Left forelimb (tissue), 1 donor: ENCODE results near the gene OR52R1.
"Not testable (repeated sequence)": the region's sequence is repeated elsewhere in the genome, so short reads cannot be mapped to it uniquely, and the experiment has no call there.

ENCODE experiments used
- DNase-seq: peaks from one replicate; pipeline ENCODE4 v3.0.0-alpha.2; 2018; ENCODE audit warnings: low spot score

Gene OR52R1

DNA sequence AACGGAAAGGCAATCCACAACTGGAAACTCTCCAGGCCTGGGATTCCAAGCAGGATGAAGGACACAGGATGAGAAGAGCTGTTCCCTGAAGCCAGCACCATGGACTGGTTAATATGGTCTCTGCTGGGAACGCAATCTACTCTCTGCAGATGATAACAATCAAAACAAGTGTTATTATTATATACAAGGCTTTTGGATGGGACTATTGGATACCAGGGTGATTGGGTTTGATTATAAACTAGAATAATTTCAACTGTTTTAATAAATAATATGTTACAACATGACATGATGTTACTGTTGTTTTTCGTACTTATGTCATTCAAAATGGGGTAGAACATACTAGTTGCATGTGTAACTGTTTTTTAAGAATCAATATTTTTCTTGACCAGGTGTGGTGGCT lies at the start of gene OR52R1:
TSS of gene OR52R1 (minus strand) at position 101 of the 400 bp plus-strand sequence. CDS start at position 101, 0 bp downstream.
- no peak for DNase-seq

DNA sequence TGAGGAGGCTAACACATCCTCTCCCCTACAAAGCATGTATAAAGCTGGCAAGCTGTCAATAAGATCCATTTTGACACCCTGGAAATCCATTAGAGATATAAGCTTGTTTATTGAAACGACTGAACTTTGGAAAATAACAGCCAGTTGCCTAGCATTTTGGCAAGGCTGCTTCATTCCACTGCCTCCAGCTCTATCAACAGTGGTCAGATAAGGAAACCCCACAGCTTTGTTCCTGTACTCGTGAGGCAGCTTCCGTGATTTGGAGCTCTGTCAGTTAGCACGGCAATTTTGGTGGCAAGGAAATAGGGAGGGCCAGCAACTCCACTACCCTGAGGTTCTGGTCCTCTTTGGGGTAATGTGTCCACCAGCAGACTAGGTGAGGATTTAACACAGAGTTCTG lies 46.9 kb upstream of the OR52R1 start:
- no peak for DNase-seq

DNA sequence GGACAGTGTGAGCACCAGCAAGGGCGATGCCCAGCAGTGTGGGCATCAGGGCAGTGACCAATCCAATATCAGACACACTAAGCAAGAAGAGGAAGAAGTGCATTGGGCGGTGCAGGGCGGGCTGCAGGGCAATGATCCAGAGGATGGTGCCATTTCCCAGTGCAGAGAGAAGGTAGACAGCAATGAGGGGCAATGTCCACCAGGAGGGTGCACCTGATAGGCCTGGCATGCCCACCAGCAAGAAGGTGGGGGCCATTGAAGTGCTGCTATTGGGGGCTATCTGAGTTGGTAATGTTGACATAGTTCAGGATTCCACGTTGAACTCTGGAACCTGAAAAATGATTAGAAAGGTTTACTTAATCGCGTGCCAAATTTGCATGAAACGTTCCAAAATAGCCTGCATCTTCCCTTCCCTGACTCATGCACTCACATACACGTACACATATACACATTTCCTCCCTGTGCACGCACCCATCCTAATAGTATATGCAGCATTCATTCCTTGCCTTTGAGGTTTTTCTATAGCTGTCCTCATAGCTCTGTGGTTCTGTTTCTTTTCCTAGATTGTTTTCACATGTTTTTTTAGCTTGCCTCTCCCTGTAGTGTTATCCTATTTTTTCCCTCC lies 44.8 kb upstream of the OR52R1 start, which contains the start of gene OR51S1:
TSS of gene OR51S1 (minus strand) at position 301 of the 625 bp plus-strand sequence. CDS start at position 301, 0 bp downstream.
- DNase-seq: no peak

DNA sequence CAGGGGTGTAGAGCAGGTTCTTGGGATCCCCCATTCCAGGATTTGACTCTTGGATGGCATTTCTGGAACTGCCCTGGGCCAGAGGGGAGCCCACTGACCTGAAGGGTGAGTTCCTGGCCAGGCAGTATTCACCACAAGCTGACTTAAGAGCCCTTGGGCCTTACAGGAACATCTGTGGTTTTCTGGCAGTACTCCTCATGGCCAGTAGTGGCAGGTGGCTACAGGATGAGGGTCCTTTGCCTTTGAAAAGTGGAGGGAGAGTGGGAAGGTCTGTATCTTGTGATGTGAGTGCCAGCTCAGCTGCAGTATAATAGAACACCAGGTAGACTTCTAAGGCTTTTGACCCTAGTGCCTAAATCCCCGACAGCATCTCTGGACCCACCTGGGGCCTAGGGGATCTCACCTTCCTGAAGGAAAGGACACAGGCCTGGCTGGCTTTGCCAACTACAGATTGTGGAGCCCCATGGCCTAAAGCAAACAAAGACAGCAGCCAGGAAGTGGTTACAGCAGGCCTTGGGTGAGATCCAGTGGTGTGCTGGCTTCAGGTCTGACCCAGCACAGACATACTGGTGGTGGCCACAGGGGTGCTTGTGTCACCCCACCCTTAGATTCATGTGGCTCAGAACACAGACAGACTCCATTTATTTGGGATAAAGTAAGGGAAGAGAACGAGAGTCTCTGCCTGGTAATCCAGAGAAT lies 35.8 kb upstream of the OR52R1 start:
- DNase-seq: no peak

DNA sequence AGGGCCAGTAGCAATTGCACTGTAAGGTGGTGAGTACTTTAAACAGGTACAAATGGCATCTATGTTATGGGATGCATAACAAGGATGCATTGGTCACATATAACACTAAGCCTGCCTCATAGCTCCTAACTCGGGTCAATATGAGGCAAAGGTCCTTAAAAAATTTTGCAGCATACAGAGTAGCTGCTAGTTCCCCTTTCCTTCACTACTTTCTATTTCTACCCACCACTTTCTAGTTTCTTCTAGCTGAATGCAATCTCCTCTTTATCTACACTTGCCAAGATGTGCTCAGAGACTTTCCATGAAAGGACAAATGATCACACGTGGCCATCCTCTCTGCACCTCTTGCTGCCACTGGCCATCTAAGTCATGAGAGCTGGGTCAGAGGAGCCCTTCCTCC lies 26.7 kb upstream of the OR52R1 start:
- DNase-seq: no peak

DNA sequence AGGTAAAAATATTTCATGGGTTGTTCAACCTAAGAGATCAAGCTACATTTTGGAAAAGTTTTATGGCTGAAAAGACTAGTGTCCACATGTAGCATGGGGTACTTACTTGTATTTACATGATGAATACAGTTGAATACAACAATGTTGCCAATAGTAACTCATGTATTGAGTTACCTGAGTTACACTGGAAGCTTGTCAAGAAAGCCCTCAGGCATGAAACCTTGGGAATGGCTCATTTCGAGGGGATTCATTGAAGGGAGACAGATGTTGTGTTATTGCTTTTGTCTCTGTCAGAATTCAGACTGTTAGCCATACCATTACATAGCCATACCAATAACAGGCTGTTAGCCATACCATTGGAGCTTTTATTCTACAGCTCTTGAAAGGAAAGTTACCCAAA lies 26.2 kb upstream of the OR52R1 start:
- no peak for DNase-seq

DNA sequence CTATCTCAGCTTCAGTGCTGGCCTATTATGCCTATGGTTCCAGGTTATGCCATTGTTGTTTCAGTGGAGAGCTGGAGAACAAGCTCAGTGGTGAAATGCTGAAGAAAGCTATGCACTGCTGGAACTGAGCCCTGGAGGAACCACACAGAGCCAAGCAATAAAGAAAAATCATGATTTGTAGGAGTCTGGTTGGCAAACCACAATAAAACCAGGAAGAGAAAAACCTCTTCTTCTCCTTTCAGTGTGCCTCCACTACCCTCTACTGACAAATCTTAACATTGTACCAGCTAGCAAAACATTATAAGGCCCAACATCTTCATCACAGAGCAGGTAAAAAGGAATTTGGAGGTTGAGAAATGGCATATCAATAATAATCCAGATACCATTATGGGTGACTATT lies 22.2 kb upstream of the OR52R1 start:
- no peak for DNase-seq

DNA sequence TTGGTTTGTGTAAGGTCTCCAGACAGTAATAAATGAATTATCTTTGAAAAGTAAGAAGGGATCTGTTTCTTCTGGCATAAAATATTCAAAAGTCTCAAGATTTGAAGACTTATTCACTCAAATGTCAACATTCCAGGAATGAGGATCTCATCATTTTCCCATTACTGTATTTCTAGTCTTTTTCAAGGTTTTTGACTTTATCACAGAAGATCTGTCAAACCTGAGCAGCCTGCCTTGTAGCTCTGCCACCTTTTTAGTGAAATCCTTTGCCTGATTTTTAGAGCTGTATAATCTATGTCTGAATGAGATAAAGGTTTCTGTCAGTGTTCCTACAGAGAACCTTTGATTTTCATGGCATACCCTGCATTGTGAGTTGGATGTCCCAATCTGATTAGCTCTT lies 21.0 kb upstream of the OR52R1 start:
- DNase-seq: no peak

DNA sequence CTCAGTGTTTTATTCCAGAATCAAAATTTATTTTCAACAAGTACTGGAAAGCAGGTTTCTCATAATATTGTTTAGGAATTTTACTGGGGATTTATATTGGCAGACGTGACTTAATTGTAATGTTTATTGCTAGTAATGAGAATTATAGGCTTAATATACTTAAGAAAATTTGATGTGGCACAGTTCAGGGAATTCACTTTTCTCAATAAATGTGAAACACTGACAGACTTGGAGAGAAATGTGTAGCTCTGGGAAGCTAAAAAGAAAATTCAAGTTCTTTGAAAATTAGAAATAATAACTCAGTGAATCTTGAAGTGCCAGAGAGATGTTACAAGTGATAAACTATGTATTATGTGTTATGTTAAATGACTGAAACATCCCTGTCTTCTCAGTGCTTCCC lies 16.8 kb upstream of the OR52R1 start, which contains the start of gene OR51F2:
TSS of gene OR51F2 (plus strand) at position 301 of the 400 bp plus-strand sequence. CDS start 101 bp downstream, outside the sequence.
- DNase-seq: no peak

DNA sequence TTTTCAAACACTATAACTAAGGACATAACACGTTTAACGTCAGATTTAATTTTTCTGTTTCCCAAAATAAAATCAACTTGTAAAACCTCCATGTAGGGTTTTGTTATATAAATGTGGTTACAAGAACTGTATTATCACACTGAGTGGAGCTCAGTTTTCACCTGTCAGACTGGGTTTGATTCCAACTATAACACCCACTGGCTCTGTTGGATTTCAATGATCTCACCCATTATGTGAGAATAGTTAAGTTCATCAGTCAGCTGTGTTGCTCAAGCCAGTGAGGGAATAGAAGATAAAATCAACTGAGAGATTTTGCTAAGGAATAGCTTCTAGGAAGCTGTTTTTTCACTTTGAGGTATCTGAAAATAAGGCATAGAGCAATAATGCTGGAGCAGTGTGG lies 5.1 kb upstream of the OR52R1 start:
- no peak for DNase-seq

DNA sequence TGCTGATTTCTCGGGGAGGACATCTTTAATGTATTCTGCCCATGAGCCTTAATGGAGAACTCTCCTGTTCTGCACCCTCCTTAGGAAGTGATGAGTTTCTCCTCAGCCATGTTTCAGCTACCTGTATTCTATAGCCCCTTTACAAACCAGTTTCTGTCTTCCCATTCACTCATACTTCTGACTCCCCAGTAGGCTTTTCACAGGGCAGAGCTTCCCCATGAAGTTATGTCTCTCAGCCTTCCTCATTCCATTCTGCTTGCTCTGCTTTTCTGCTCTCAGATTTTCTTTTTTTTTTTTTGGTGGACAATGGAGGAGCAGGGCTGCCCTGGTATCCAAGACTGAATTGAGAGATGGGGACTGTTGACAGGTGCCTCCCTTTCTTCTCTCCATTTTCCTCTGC lies 4.3 kb upstream of the OR52R1 start:
- no peak for DNase-seq

DNA sequence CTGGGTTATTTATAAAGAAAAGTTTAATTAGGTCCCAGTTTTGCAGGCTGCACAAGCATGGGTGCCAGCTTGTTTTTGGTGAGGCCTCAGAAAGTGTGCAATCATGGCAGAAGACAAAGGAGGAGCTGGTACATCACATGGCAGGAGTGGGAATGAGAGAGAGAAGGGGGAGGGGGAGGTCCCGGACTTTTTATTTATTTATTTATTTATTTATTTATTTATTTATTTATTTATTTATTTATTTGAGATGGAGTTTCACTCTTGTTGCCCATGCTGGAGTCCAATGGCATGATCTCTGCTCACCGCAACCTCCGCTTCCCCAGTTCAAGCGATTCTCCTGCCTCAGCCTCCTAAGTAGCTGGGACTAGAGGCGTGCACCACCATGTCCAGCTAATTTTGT lies 2.9 kb downstream of the OR52R1 start:
- DNase-seq: not testable (repeated sequence)

DNA sequence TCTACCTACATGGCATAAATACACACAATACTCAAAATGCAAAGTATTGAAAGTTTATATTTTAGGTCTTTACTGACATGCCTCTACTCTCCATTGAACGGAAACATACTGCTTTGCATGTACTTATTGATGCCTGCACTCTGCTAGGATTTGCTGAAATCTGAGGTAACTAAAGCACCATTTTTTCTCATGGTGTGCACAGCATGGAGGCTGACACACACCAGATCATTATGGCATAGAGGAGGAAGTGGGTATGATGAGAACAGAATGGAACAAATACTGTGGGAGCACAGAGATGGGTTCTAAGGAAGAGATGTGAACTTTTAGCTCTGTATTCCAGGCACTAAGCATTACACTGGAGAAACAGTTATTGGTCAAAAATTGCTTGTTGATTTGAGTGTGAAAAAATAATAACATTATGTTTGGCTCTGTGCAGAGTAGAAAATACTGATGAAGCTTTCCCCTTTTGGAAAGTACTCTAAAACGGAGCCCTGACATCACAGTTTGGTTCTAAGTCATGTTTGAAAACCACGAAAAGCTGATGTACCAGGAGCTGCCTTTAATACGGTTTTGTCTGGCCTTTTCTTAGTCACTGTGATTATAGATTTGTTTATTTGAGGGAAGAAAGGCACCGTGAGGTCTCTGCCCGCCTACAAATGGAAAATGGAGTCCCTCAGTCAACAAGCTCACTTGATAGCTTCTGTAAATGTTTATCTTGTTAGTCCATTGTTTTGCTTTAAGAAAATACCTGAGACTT lies 5.6 kb downstream of the OR52R1 start:
- no peak for DNase-seq

DNA sequence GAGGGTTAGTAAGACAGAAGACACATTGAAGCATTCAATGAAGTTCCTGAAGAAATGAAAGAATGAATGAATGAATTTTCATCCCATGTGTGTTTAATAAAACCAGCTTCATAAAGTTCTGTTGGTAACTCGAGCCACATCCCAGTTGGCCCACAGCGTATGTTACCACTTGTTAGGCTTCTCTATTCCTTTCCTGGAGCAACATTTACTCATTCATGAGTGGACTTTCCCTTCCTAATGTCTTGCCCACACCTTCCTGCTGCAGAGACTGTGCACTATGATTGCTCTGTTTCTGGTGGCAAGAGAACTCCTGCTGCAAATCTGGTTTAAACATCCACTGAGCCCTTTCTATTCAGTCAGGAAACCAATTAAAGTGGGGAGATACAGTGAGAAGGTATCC lies 7.0 kb downstream of the OR52R1 start:
- DNase-seq: no peak

DNA sequence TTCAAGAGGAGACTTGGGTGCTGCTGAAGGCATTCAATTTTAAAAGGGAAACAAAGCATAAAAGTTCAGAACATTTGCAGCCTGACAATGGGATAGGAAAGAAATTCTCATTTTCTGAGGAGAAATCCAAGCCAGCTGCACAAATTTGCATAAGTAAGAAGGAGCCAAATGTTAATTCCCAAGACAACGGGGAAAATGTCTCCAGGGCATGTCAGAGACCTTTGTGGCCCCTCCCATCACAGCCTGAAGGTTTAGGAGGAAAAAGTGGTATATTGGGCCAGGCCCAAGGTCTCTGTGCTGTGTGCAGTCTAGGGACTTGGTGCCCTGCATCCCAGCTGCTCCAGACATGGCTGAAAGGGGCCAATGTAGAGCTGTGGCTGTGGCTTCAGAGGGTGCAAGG lies 21.7 kb downstream of the OR52R1 start:
- no peak for DNase-seq

DNA sequence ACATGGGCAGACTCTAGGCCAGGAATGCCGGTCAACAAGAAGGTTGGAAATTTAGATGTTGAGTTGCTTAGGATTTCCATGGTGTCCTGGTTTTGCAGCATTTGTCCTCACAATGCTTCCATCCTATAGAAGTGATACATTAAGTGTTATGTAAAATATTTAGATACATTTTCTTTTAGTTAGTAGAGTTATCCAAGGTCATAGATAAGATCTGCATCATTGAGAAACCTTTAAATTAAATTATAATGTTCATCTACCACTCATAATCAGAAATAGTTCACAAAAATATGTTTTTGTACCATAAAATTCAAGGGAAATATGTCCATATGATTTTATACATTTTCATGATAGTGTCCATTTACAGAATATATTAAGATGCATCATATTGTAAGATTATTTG lies 34.3 kb downstream of the OR52R1 start, which contains the start of gene OR51F1:
TSS of gene OR51F1 (minus strand) at position 101 of the 400 bp plus-strand sequence. CDS start at position 101, 0 bp downstream.
- DNase-seq: no peak

DNA sequence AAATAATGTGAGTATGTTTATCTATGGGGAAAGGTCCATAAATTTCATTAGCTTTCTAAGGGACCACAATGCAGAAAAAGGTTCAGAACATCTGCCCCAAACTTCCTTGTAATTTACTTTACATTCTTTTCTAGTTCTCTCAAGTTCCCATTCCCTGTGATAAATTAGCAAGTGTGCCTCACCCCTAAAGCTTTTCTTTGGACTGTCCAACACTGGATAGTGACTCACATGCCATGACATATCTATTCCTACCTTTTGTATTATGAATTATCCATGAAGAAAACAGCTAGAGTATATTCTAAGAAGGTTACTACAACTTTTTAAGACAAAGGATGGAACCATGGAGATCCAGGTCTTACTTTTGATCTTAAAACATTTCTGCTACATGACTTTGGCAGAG lies 36.1 kb downstream of the OR52R1 start:
- DNase-seq: no peak

DNA sequence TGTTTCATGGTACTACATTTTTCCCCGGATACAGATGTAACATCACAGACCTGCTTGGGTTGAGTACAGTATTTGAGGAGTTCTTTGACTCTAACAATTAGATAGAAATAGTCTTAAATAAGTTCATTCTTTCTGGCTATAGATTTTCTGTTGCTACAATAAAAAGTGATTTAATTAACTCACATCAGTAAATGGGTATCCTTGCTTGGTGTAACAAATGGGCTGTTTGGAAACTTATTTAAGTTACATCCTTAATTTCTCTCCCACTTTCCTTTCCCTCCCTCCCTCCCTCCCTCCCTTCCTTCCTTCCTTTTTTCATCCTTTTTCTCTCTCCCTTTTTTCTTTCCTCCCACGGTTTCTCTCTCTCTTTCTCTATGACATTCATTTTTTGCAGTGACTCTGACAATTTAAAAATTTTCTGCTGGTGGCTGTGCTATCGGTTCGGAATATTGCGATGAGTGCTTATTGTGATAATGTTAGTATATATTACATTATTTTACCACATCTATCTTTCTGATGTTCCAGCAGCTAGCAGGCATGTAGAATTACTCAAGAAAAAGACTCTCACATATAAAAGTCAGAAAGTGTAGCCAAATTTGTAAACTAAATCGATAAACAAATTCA lies 37.6 kb downstream of the OR52R1 start:
- no peak for DNase-seq

DNA sequence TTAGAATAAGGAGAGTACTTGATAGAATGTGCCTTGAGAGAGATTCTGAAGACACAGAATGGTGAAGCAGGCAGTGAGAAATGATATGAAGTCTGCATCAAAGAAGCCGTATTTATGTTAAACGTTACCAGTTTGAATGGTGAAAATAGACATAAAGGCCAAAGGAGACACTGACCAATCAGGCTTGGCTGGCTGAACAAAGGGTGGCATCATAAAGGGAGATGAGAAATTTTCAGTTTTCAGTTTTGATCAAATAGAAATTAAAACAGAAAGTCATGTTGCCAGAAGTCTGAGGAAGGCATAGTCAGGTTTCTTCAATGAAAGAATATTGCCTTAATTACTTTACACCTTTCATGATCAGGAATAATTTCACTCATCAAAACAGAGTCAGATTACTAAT lies 41.1 kb downstream of the OR52R1 start:
- no peak for DNase-seq
